HL-60 (cell line): ENCODE measurements around the gene SNAI3.

ENCODE experiments used
- CTCF ChIP-seq: IDR thresholded peaks from one replicate; pipeline ENCODE4 v1.5.1; 2011; ENCODE audit warnings: low read length, control low read depth, inconsistent platforms; ENCODE audit not compliant: insufficient read depth
- POLR2AphosphoS5 ChIP-seq: IDR thresholded peaks from 2 replicates; pipeline ENCODE4 v1.6.1; 2012; ENCODE audit warnings: low read depth
- REST ChIP-seq: IDR thresholded peaks from 2 replicates; pipeline ENCODE4 v1.6.1; 2012; ENCODE audit warnings: low read depth; ENCODE audit not compliant: insufficient replicate concordance
- SPI1 ChIP-seq: IDR thresholded peaks from 2 replicates; pipeline ENCODE4 v1.6.1; 2012; ENCODE audit warnings: low read depth, mild to moderate bottlenecking, borderline replicate concordance

GRCh38 chr16:88700636-88701482 is 14.6 kb upstream of the SNAI3 start:
- TF ChIP-seq CTCF (no peak), SPI1 (peak; percentile 55; the same call in 1 of the 2 replicates), POLR2AphosphoS5 (peak; percentile 71), REST (no peak)
